ACHN (cell line): ENCODE data around the gene MYEOV.

Experiments used
- DNase-seq: peaks from one replicate; pipeline ENCODE4 v3.0.0-alpha.2; 2015
- in situ Hi-C: cut with HindIII; loops from 2 replicates; pipeline ENCODE4 v1.10.0; 2017; ENCODE audit warnings: low sequenced_read_pairs, low pct_ligation_motif_present, low pct_unique_long_range_greater_than_20kb

MYEOV gene

GRCh38 chr11:69327741-69328191 is 33.8 kb downstream of the MYEOV start:
- no peak for DNase-seq
- in situ Hi-C loops = no loop called here

DNA sequence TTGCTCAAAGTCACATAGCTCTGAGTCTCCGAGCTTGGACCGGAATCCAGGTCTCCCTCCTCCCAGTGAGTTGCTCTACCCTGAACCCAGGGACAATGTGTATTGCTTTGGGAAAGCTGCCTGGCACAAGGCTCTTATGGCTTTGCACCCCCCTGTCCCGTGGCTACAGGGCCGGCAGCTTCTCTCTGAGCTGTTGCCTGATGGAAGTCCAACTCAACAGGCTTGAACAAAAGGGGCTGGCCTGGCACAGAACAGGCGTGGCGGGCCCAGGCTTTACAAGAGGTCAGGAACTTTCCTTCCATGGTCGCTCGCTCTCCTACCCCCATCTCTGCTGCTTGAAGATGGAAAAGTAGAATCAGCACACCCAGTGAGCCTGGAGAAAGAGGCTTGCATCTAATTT is 34.3 kb downstream of the MYEOV start:
- in situ Hi-C loops = no loop called here
- no peak for DNase-seq

DNA sequence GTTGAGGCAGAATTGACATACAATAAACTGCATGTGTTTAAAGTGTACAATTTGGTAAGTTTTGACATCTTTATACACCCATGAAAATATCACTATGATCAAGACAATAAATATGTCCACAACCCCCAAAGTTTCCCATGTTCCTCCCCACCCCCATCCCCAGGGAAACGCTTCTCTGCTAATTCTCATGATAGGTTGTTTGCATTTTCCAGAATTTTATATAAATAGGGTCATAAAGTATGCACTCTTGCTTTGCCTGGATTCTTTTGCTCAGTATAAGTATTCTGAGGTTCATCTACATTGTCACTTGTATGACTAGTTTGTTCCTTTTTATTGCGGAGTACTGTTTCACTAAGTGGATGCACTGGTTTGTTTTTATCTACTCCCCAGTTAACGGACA is 35.6 kb downstream of the MYEOV start:
- no peak for DNase-seq
- in situ Hi-C loops = no loop called here

- no peak for DNase-seq
- in situ Hi-C loops = no loop called here
Observed at GRCh38 chr11:69330330-69330729, 36.4 kb downstream of the MYEOV start.

DNA sequence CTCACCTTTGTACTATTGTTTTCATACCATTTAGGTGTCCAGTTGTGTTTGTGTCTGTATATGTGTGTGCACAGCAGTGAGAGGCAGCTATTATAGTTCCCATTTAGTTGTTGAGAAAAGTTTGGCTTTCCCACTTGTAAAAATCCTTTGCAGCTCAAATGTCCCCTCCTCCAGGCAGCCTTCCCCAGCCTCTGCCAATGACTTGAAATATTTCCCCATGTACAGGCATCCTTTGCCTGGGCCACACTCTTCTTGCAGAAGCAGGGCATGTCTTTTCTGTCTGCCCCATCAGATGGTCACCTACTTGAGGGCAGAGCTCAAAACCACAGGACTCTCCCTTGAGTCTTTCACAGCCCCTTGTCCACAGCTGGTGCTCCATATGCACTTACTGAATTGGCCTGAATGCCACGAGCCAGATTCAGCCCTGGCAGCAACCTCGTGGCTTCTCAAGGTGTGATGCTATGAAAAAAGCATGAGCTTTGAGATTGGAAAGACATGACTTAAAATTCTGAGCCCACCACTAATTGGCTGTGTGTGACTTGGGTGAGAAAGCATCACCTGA is 39.3 kb downstream of the MYEOV start:
- no peak for DNase-seq
- in situ Hi-C loops = no loop called here

- in situ Hi-C loops = no loop called here
- no peak for DNase-seq
Observed at GRCh38 chr11:69333879-69334278, 39.9 kb downstream of the MYEOV start.

DNA sequence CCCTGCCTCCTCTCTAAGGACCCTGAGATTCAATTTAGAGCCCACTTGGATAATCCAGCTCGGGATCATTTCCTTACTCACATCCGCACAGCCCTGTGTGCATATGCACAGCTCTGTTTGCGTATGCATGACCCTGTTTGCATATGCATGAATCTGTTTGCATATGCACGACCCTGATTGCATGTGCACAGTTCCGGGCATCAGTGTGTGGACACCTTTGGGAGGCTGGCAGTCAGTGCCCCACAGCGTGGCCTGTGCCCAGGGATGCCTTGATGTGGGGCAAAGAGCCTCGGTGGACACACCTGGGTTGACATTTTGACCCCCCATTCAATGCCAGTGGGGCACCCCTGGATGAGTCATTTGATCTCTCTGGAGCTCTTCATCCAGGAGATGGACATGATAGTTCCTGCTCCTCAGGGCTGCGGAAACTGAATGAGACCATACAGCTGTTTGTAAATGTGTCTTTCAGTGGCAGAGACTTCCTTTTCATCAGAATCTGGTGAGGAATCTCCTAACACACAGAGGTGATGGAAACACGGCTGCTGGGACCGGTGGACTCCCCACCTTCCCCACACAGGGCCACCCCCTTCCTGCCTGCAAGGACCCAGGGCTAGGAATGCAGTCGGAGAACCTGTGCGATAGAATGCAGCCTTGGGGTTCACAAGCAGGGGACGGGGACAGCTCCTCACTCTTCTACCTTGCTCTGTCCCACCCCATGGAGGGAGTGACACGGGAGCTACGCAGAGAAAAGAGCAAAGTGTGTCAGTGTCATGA is 41.2 kb downstream of the MYEOV start:
- in situ Hi-C loops = no loop called here
- no peak for DNase-seq

- no peak for DNase-seq
- in situ Hi-C loops = no loop called here
Observed at GRCh38 chr11:69335781-69336405, 41.9 kb downstream of the MYEOV start.

GRCh38 chr11:69337211-69337721 is 43.3 kb downstream of the MYEOV start:
- DNase-seq = no peak
- in situ Hi-C loops = no loop called here

GRCh38 chr11:69339041-69339733 is 45.2 kb downstream of the MYEOV start:
- no peak for DNase-seq
- in situ Hi-C loops = no loop called here

DNA sequence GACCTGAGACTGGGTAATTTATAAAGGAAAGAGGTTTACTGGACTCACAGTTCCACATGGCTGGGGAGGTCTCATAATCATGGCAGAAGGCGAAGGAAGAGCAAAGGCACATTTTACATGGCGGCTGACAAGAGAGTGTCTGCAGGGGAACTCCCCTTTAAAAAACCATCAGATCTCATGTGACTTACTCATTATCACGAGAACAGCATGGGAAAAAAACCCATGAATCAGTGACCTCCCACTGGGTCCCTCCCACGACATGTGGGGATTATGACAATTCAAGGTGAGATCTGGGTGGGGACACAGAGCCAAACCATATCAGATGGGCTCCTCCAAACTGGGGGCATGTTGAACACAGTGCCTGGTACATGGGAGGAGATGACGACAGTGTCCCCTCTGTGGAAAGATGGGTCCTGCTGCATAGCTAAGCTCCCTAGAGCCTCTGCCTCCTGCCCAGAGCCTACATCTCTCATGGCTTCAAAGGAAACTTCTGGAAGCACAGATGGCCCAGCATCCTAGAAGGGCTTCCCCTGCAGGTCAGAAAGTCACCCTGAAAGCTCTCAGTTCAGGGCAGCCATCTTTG is 46.1 kb downstream of the MYEOV start:
- in situ Hi-C loops = no loop called here
- no peak for DNase-seq

DNA sequence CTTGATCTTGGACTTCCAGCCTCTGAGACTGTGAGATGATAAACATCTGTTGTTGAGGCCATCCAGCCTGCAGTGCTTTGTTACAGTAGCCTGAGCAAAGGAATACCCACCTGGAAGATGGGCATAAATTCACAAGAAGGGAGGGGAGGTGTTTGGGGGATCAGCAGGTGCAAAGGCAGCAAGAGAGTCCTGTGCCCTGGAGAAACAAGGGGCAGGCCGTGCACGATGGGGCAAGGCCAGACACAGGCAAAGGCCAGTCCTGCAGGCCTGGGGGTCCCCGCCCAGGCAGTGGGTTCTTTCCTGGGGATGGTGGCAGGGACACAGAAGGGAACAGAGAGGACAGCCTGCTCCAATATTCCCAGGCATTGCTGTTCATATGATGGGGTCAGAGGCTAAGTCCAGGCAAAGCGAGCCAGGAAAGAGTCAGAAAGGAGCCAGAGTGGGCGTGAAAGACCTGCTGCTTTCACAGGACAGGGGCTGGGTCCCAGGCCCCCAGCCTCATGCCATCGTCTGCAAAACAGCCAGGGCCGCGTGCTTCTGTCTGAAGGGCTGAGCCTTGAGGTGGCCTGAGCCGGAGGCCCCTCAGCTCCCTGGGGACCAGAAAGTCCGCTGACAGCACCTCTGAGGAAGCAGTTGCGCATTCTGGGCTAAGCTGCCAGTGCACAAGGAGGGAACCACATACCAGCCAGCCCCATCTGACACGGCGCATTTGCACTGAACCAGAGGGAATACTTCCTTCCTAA is 48.8 kb downstream of the MYEOV start:
- in situ Hi-C loops = no loop called here
- no peak for DNase-seq

DNA sequence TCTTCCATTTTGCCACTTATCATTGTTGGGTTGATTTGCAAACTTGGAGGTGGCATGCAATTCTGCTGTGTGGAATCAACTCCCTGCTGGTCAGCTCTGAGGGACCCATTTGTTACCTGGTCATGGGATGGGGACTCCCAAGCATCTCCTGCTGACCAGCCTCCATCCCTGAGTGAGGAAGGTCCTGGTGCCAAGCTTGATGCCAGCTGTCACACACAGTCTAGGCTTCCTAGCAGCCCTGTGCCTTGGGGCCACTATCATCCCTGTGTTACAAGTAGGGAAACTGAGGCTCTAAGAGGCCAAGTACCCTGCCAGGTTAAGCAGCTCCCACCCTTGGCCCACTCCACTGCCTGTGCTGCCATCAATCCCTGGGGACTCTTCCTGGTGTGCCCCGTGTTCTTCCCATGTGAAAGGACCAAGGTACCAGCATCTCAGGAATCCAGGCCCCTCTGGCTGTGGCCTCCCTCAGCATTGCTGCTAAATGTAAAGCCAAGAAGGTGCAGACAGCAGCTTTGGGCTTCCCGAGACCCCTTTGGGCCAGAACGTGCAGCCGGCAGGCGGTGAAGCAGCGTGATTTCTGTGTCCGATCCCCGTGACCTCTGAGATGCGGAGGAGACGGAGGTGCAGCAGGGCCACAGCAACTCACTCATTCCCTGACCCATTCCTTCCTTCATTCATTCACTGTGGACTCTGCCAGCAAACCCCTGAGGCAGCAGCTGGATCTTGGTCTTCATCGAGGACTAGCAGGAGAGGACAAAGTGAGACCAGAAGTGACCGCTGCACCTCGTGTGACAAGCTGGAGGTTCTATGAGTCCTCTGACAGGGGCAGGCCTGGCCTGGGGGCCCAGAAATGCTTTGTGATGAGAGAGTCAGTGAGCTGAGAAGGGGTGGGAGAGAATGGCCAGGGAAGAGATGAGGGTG is 49.7 kb downstream of the MYEOV start:
- in situ Hi-C loops = no loop called here

DNA sequence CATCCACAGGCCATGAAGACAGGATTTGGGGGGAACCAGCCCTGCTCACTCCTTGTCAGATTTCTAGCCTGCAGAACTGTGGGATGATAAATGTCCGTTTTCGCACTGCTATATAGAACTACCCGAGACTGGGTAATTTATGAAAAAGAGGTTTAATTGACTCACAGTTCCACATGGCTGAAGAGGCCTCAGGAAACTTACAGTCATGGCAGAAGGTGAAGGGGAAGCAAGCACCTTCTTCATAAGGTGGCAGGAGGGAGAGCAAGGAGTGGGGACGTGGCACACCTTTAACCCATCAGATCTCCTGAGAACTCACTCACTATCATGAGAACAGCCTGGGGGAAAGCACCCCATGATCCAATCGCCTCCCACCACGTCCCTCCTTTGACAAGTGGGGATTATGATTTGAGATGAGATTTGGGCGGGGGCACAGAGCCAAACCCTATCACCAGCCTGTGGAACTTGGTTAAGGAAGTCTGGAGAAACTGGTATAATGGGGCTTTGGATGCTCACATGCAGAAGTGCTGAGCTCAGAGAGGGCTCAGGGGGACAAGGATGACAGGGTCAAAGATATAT is 50.7 kb downstream of the MYEOV start:
- DNase-seq = no peak
- in situ Hi-C loops = no loop called here

More for the DNA sequence above, 49.7 kb downstream of the MYEOV start:
- DNase-seq = no peak
